HepG2 (cell line): ENCODE results near the gene FAM78B. TPM values are rescaled to one million over a fixed set of nuclear protein-coding genes. Genes with fewer than 3 reads are reported as not detected.

ENCODE experiments used
- ATAC-seq: fragments of 200-7000 bp; cut with Tn5 transposase; 3 replicates; pipeline ENCODE4 v1.9.1; 2020; ENCODE audit warnings: mild to moderate bottlenecking, moderate library complexity
- BruUV-seq: library from RNA; stranded (reverse); fragments of 400-500 nt; replicated peaks from 2 replicates; lab custom pipeline; 2021; lab: Mats Ljungman, UMichigan
- CTCF ChIA-PET: fragments of 300-600 bp; formaldehyde crosslinking; extraction: SDS; loops from one replicate; lab custom pipeline; 2021; ENCODE audit warnings: low total read pairs, inconsistent platforms, low intra/inter-chr PET ratio; lab: Yijun Ruan, JAX
- POLR2A ChIA-PET: fragments of 350-600 bp; sonication (Branson Sonifier 250); formaldehyde crosslinking; loops from one replicate; lab custom pipeline; 2020; ENCODE audit warnings: antibody characterized with exemption, inconsistent platforms; lab: Yijun Ruan, JAX
- DNase-seq: peaks from one replicate; pipeline ENCODE4 v3.0.0-alpha.2; 2015; ENCODE audit warnings: low spot score
- FAIRE-seq: peaks from 3 replicates; lab custom pipeline; 2011; peaks lifted over from hg19 to GRCh38; lab: Jason Lieb, UNC
- H2AFZ ChIP-seq: one replicate; pipeline ENCODE4 v1.6.1; 2011; ENCODE audit warnings: low read length, inconsistent platforms
- H3K27ac ChIP-seq: fragments of 300-600 bp; 3 replicates; pipeline ENCODE4 v1.8.0; 2011; ENCODE audit warnings: mixed run types, mild to moderate bottlenecking, mixed read lengths, low read length, inconsistent platforms; ENCODE audit not compliant: insufficient read depth; ENCODE audit errors: extremely low read length
- H3K27me3 ChIP-seq, 2 experiments: fragments of 200-600 bp in 1 of 2; 2 replicates in 1 of 2; 3 replicates in 1 of 2; pipeline versions ENCODE4 v1.6.0 to v1.8.0; 2011; ENCODE audit warnings: low read length in 2 of 2, mild to moderate bottlenecking in 2 of 2, moderate library complexity in 2 of 2, inconsistent platforms in 1 of 2; ENCODE audit not compliant: insufficient read depth in 2 of 2, control insufficient read depth in 1 of 2
- H3K36me3 ChIP-seq, 2 experiments: fragments of 200-600 bp in 1 of 2; replicated peaks in 1 of 2; 2 replicates in 1 of 2; 3 replicates in 1 of 2; pipeline versions ENCODE4 v1.5.1 to v1.8.0; 2011; ENCODE audit warnings: low read length in 2 of 2, inconsistent platforms in 1 of 2; ENCODE audit not compliant: insufficient read depth in 2 of 2, control insufficient read depth in 1 of 2
- H3K4me1 ChIP-seq: 2 replicates; pipeline ENCODE4 v1.5.1; 2012; ENCODE audit warnings: low read length, inconsistent platforms; ENCODE audit not compliant: insufficient read depth
- H3K4me2 ChIP-seq: 2 replicates; pipeline ENCODE4 v1.6.0; 2011; ENCODE audit warnings: low read depth, low read length, inconsistent platforms
- H3K4me3 ChIP-seq, 3 experiments: fragments of 200-600 bp in 1 of 3; sonication (generic), shearing (Covaris generic) in 1 of 3; replicated peaks in 1 of 3; 2 replicates each; pipeline ENCODE4 v1.5.1; 2011 to 2016; ENCODE audit warnings: low read length in 3 of 3, inconsistent platforms in 2 of 3, low read depth in 2 of 3, mild to moderate bottlenecking in 2 of 3, control low read depth in 1 of 3, mixed read lengths in 1 of 3; ENCODE audit not compliant: insufficient read depth in 1 of 3
- H3K79me2 ChIP-seq: one replicate; pipeline ENCODE4 v1.6.1; 2011; ENCODE audit warnings: low read length, inconsistent platforms; ENCODE audit not compliant: insufficient read depth
- H3K9ac ChIP-seq: 2 replicates; pipeline ENCODE4 v1.6.0; 2011; ENCODE audit warnings: mild to moderate bottlenecking, low read depth, low read length, inconsistent platforms; ENCODE audit not compliant: insufficient read depth
- H3K9me3 ChIP-seq: 2 replicates; pipeline ENCODE4 v1.5.1; 2012; ENCODE audit warnings: mild to moderate bottlenecking, low read length
- H4K20me1 ChIP-seq: 2 replicates; pipeline ENCODE4 v1.6.0; 2011; ENCODE audit warnings: inconsistent platforms, mild to moderate bottlenecking, low read length, moderate library complexity; ENCODE audit not compliant: insufficient read depth
- JARID2 ChIP-seq: sonication (generic); formaldehyde crosslinking; IDR thresholded peaks from 2 replicates; pipeline ENCODE4 v1.8.1; 2023; ENCODE audit warnings: missing genetic modification reagents, inconsistent platforms; ENCODE audit not compliant: insufficient replicate concordance
- PHF20 ChIP-seq: sonication (generic); formaldehyde crosslinking; IDR thresholded peaks from 2 replicates; pipeline ENCODE4 v1.5.0; 2020; ENCODE audit warnings: mild to moderate bottlenecking, missing genetic modification reagents
- THAP11 ChIP-seq: IDR thresholded peaks from 2 replicates; pipeline ENCODE4 v1.6.1; 2016; ENCODE audit warnings: missing biosample characterization, missing genetic modification reagents
- UBTF ChIP-seq: sonication (generic); formaldehyde crosslinking; IDR thresholded peaks from 2 replicates; pipeline ENCODE4 v1.4.0; 2020; ENCODE audit warnings: mild to moderate bottlenecking, missing genetic modification reagents
- WGBS: methylation state at CpG from one replicate; pipeline ENCODE4 v1.1.6; 2017; ENCODE audit warnings: low lambda C conversion rate; 5-methylcytosine and 5-hydroxymethylcytosine counted together
- in situ Hi-C: cut with HindIII; loops from 2 replicates; pipeline ENCODE4 v1.10.0; 2017; ENCODE audit warnings: low pct_unique_long_range_greater_than_20kb; ENCODE audit not compliant: extremely low pct_ligation_motif_present
- intact Hi-C: fragments of 100-400 bp; cut with micrococcal nuclease; formaldehyde crosslinking; loops from one replicate; pipeline ENCODE4 v1.10.0; 2022; ENCODE audit not compliant: unreplicated experiment
- polyA plus RNA-seq, 8 experiments: library from polyadenylated mRNA; depleted of rRNA in 3 of 8; stranded (reverse) in 7 of 8; unstranded in 1 of 8; fragments of >200 nt; fragmentation: Illumina TruSeq in 4 of 8; extraction: Trizol in 4 of 8; gene quantifications; 2 replicates each; pipeline versions ENCODE4 v1.2.1 to v1.2.3, GENCODE V29; 2011 to 2016; ENCODE audit warnings: low read depth in 4 of 8, missing spikeins in 1 of 8, mixed read lengths in 1 of 8; ENCODE audit not compliant: insufficient read depth in 1 of 8
- total RNA-seq, 5 experiments: library from RNA; depleted of rRNA; stranded (reverse); fragments of >200 nt; fragmentation: Illumina TruSeq; extraction: Trizol; gene quantifications; 2 replicates each; pipeline ENCODE4 v1.2.3, GENCODE V29; 2016; ENCODE audit warnings: low read depth in 1 of 5
- TF ChIP-seq, protein P1 (sequence below): sonication (generic); formaldehyde crosslinking; IDR thresholded peaks from 2 replicates; pipeline ENCODE4 v1.9.0; 2021; ENCODE audit warnings: missing genetic modification reagents, borderline replicate concordance

The FAM78B gene
- total and polyA plus RNA-seq, 2 of the 13 experiments (the other 11 are each of a cell fraction or from before 2014, with no cell fraction given) = 0.22 to 0.31 TPM

DNA sequence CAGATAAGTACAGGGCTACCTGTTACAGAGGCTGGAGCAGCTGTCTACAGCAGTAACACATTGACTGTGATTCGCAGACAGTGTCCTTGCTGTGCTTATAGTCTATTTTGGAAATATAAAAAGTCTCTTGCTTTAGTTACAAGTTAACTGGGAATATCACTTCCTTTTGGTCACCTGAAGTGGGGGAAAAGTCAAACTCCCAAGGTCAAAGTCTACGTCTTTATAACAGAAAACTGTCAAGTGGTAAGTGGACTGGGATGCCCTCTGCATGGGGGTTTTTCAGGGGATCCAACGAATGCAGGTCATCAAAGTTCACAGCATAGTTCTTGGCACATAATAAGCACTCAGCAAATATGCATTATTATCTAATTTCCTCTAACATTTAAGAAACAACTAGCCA is 55.4 kb downstream of the FAM78B start:
- WGBS = 22% methylated on average over 3 of the region's 3 CpGs
- no peaks in the 10 kb centered on the region for H3K9me3 ChIP-seq
- no peaks in the 10 kb centered on the region for H3K36me3 ChIP-seq
- H3K4me3 ChIP-seq = no peak overlapping the region
- H3K4me1 ChIP-seq = no peaks in the 10 kb centered on the region
- no peak overlapping the region for H3K4me2 ChIP-seq
- H3K79me2 ChIP-seq = no peaks in the 10 kb centered on the region
- no peaks in the 10 kb centered on the region for H4K20me1 ChIP-seq
- H3K27me3 ChIP-seq = no peaks in the 10 kb centered on the region
- intact Hi-C loops = no loop called here
- ATAC-seq (no peak), FAIRE-seq (no peak)
- ChIA-PET POLR2A (no interaction called here), CTCF (no interaction called here)
- no peak overlapping the region for H2AFZ ChIP-seq
- in situ Hi-C loops = no loop called here
- H3K27ac ChIP-seq = no peak overlapping the region
- BruUV-seq = no TSS peak
- TF ChIP-seq, protein P1, sequence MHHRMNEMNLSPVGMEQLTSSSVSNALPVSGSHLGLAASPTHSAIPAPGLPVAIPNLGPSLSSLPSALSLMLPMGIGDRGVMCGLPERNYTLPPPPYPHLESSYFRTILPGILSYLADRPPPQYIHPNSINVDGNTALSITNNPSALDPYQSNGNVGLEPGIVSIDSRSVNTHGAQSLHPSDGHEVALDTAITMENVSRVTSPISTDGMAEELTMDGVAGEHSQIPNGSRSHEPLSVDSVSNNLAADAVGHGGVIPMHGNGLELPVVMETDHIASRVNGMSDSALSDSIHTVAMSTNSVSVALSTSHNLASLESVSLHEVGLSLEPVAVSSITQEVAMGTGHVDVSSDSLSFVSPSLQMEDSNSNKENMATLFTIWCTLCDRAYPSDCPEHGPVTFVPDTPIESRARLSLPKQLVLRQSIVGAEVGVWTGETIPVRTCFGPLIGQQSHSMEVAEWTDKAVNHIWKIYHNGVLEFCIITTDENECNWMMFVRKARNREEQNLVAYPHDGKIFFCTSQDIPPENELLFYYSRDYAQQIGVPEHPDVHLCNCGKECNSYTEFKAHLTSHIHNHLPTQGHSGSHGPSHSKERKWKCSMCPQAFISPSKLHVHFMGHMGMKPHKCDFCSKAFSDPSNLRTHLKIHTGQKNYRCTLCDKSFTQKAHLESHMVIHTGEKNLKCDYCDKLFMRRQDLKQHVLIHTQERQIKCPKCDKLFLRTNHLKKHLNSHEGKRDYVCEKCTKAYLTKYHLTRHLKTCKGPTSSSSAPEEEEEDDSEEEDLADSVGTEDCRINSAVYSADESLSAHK (CRISPR knock-in tag) = no peak
- TF ChIP-seq JARID2 (CRISPR knock-in tag) (no peak), THAP11 (CRISPR knock-in tag) (no peak), UBTF (CRISPR knock-in tag) (no peak), PHF20 (no peak)
- TF ChIP-seq, all 625 proteins: peak for 0
- no peak overlapping the region for H3K9ac ChIP-seq
- DNase-seq = no peak
